Stimulated activated CD4-positive, alpha-beta T cell treated with anti-CD3 and anti-CD28 coated beads, TNF-alpha, amount 100 ng/mL, for 24 hours (primary cell): Measurements from ENCODE around the gene OR4C6.

Source experiments
- DNase-seq, 3 experiments: peaks; one replicate each; pipeline ENCODE4 v3.0.0-alpha.2; 2020; ENCODE audit warnings: low read depth in 3 of 3

The OR4C6 gene

GRCh38 chr11:55661901-55662300 lies at the start of gene OR4C6:
Gene OR4C6, plus strand, starts transcription at chr11:55662201. Its CDS starts 2,966 bp downstream, at chr11:55665167.
- no peak for DNase-seq

- no peak for DNase-seq
Measured at GRCh38 chr11:55624531-55624930, 37.5 kb upstream of the OR4C6 start.

GRCh38 chr11:55634813-55635212 lies 27.2 kb upstream of the OR4C6 start, which contains the start of gene OR4P4:
Gene OR4P4, plus strand, starts transcription at chr11:55635113.
- no peak for DNase-seq

- no peak for DNase-seq
Measured at GRCh38 chr11:55648027-55648426, 14.0 kb upstream of the OR4C6 start, which contains the start of gene OR4S2. Gene OR4S2, plus strand, starts transcription at chr11:55648327. Its CDS starts 2,577 bp downstream, at chr11:55650904.

- no peak for DNase-seq
Measured at GRCh38 chr11:55652560-55652959, 9.4 kb upstream of the OR4C6 start.

- no peak for DNase-seq
Measured at GRCh38 chr11:55655096-55655495, 6.9 kb upstream of the OR4C6 start.

- no peak for DNase-seq
Measured at GRCh38 chr11:55658031-55658573, 3.9 kb upstream of the OR4C6 start.

- no peak for DNase-seq
Measured at GRCh38 chr11:55658608-55659007, 3.4 kb upstream of the OR4C6 start.

- DNase-seq = no peak
Measured at GRCh38 chr11:55669376-55669775, 7.4 kb downstream of the OR4C6 start.

- no peak for DNase-seq
Measured at GRCh38 chr11:55673860-55674259, 11.9 kb downstream of the OR4C6 start.

GRCh38 chr11:55697817-55698216 lies 35.8 kb downstream of the OR4C6 start:
- DNase-seq = no peak

- DNase-seq = no peak
Measured at GRCh38 chr11:55701429-55701828, 39.4 kb downstream of the OR4C6 start.

GRCh38 chr11:55707029-55707428 lies 45.0 kb downstream of the OR4C6 start:
- no peak for DNase-seq

- DNase-seq = no peak
Measured at GRCh38 chr11:55714982-55715888, 53.2 kb downstream of the OR4C6 start.
